Measurements from ENCODE around the gene FAM227A.
"Not testable (repeated sequence)": the region's sequence is repeated elsewhere in the genome, so short reads cannot be mapped to it uniquely, and the experiment has no call there.

Gene FAM227A

GRCh38 chr22:38657045-38657909, 1.1 kb upstream of the FAM227A start:
- DNase-seq (ENCODE audit: low spot score) = no peak

DNA sequence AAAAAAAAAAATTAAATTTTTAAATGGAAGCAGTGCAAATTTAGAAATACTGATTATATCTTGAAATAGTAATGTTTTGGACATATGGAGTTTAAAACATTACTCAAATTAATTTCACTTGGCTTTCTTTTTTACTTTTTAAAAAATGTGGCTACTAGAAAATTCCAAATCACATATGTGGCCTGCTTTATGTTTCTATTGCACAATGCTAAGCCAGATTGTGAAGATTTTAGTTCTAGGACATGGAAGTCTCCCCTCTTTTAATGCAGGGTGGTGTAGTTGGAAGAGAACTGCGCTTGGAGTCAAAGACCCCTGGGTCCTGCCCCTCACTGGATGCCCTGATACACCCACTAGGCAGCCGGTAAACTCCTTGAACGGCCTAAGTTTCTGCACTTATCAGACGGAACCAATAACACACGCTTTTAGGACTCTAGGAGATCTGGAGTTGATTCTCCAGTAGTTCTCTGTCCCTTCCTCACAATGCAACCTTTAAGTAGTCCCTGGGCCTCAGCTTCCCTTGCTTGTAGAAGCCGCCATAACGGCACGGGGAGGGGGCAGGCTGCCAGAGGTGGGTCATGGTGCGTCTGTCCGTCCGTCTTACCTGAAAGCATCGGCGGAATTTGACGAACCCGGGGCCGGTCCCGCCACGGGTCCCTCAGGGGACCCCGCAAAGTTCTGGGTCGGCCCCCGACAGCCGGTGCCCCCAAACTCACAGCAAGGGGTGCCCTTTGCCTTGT, 505 bp downstream of the FAM227A start:
- peak; percentile 27 for DNase-seq (ENCODE audit: low spot score)

DNA sequence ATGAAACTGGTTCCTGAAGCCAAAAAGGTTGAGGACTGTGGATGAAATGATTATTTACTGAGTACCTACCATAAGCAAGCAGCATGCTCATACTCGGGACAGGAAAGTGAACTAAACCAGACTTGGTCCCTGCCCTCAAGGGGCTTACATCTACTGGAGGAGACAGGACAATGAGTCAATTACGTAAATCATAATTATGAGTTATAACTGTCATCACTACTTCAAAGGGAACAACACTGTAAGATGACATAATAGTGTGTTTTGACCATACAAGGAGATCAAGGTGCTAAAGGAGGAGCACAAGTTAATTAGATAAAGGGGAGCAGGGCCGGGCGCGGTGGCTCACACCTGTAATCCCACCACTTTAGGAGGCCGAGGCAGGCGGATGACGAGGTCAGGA, 2.5 kb downstream of the FAM227A start:
- no peak for DNase-seq (ENCODE audit: low spot score)

- DNase-seq (ENCODE audit: low spot score) = no peak
These were observed 3.3 kb downstream of the FAM227A start for GRCh38 chr22:38652859-38653258.

GRCh38 chr22:38649841-38650522, 6.2 kb downstream of the FAM227A start:
- no peak for DNase-seq (ENCODE audit: low spot score)

DNA sequence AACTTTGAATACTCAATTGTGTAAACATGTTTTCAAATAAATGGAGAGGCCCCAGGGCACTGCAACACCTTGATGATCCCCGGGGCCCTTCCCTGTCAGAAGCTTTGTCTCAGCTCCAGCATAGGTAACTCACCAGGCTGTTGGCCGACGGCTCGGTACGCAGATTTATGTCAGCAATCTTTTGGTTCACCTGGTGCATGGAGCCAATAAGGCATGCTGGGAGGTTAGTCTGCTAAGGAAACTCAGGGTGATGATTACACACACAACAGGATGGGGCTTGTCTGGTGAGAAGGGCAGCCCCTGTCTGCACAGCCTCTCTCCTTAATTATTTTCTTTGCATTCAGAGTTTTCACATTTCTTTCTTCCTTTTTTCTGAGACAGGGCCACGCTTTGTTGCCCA, 10.8 kb downstream of the FAM227A start:
- no peak for DNase-seq (ENCODE audit: low spot score)

GRCh38 chr22:38644245-38644644, 11.9 kb downstream of the FAM227A start:
- DNase-seq (ENCODE audit: low spot score) = not testable (repeated sequence)

DNA sequence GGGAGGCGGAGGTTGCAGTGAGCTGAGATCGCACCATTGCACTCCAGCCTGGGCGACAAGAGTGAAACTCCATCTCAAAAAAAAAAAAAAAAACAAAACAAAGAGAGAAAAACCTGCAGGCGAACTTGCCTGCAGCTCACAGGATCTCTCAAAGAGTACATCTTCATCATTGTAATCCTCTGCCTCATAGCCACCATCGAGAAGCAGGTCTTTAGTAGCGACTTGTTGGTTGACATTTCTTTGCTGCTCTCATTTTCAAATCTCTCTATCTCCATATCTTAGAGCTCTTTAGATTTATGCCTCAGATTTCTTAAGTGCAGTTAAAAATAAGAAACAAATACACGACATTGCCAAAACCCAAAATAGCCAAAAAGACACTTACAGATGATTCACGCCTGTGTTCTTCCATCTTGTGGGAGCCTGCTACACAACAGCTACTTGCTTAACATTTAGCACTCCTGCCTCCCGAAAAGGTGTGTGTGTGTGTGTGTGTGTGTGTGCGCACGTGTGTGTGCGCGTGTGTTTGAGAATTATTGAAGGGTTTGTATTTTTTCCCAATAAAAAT, 14.6 kb downstream of the FAM227A start:
- no peak for DNase-seq (ENCODE audit: low spot score)

- no peak for DNase-seq (ENCODE audit: low spot score)
These were observed 17.5 kb downstream of the FAM227A start for GRCh38 chr22:38638728-38639127.

DNA sequence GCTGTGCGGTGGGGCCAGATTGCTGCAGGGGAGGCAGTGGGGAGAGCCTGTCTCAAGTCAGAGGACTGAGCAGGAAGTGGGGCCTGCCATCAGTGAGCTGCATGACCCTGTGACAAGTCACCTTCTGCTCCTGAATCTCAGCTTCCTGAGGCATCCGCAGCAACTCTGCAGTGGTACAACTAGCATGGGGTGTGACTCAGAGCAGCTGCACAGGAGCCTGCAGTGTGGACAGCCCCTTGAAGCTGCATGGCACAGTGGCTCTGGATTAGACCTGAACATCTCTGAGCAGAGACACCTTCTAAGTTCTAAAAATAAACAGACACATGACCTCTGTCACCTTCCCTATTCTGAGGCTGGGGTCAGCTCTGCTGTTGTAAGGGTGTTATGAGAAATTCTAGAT, 18.0 kb downstream of the FAM227A start:
- DNase-seq (ENCODE audit: low spot score) = no peak

DNA sequence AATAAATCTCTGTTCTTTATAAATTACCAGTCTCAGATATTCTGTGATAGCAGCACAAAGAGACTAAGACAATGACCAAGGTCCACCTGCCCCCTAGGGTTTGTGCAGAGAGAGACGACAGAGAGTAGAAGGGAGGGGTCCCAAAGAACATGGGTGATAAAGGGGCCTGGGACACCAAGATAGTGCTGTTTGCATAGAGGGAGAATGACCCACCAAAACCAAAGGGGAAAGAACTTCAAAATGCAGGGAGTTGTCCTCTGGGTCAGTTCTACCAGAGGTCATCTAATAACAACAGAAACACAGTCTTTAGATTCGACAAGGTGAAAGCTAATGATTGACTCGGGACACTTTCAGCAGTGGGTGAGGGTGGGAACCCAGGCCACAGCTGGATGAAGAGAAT, 23.7 kb downstream of the FAM227A start:
- no peak for DNase-seq (ENCODE audit: low spot score)

- no peak for DNase-seq (ENCODE audit: low spot score)
These were observed 24.5 kb downstream of the FAM227A start for GRCh38 chr22:38631724-38632123.

GRCh38 chr22:38629108-38629507, 27.1 kb downstream of the FAM227A start:
- DNase-seq (ENCODE audit: low spot score) = no peak

- no peak for DNase-seq (ENCODE audit: low spot score)
These were observed 27.7 kb downstream of the FAM227A start for GRCh38 chr22:38628444-38628843.

DNA sequence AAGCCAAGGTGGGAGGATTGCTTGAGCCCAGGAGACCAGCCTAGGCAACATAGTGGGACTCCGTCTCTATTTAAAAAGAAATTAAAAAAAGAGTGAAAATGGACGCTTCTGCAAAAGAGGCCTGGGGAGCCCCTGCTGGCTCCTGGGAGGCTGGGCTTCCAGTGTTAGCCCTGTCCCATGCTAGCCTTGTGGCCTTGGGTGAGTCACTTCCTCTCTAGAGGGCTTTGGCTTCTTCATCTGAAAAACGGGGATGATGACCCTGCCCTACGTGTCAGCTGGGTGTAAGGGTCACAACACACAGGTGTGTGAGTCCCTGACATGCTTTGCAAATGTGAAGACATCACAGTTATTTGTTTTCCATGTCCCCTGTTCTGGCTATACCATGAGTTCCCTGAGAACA, 32.8 kb downstream of the FAM227A start:
- DNase-seq (ENCODE audit: low spot score) = no peak

DNA sequence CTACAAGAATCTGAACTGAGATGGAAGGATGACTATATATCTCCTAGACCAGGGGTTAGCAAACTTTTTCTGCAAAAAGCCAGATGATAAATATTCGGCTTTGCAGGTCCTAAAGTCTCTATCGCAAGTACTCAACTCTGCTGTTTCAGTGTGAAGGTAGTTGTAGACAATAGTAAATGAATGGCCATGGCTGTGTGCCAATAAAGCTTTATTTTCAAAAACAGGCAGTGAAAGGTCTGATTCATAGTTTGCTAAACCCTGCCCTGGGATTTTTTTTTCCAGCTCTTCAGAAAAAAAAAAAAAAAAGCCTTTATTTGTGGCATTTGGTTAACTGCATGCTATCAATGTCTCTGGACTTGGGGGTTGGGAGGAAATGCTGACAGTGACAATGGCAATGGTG, 37.5 kb downstream of the FAM227A start:
- no peak for DNase-seq (ENCODE audit: low spot score)

- DNase-seq (ENCODE audit: low spot score) = no peak
These were observed 37.9 kb downstream of the FAM227A start for GRCh38 chr22:38618258-38618657.

DNA sequence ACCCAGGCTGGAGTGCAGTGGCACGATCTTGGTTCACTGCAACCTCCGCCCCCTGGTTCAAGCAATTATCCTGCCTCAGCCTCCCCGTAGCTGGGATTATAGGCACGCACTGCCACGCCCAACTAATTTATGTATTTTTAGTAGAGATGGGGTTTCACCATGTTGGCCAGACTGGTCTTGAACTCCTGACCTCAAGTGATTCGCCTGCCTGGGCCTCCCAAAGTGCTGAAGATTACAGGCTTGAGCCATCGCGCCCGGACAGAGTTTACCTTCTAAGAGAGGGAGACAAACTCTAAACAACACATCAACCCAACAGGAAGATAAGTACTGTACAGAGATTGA, 41.2 kb downstream of the FAM227A start:
- DNase-seq (ENCODE audit: low spot score) = not testable (repeated sequence)

- no peak for DNase-seq (ENCODE audit: low spot score)
These were observed 41.7 kb downstream of the FAM227A start for GRCh38 chr22:38614332-38615063.

DNA sequence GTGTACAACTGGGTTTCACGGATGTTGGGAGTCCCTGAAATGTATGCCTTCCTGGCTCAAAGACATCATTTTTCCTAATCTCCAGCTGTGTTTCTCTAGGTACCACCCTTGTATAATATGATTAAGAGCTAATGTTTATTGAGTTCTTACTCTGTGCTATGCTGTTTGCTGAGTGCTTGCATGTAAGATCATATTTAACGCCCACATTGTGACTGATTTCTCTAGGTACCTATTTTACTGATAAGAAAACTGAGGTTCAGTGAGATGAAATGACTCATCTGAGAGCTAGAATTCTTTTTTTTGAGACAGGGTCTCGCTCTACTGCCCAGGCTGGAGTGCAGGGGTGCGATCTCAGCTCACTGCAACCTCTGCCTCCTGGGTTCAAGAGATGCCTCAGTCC, 42.6 kb downstream of the FAM227A start:
- DNase-seq (ENCODE audit: low spot score) = no peak

GRCh38 chr22:38612217-38613006, 43.8 kb downstream of the FAM227A start:
- no peak for DNase-seq (ENCODE audit: low spot score)

Measured in Ammon's horn (tissue), 1 donor.